ENCODE measurements around the gene LRP1.

DNA sequence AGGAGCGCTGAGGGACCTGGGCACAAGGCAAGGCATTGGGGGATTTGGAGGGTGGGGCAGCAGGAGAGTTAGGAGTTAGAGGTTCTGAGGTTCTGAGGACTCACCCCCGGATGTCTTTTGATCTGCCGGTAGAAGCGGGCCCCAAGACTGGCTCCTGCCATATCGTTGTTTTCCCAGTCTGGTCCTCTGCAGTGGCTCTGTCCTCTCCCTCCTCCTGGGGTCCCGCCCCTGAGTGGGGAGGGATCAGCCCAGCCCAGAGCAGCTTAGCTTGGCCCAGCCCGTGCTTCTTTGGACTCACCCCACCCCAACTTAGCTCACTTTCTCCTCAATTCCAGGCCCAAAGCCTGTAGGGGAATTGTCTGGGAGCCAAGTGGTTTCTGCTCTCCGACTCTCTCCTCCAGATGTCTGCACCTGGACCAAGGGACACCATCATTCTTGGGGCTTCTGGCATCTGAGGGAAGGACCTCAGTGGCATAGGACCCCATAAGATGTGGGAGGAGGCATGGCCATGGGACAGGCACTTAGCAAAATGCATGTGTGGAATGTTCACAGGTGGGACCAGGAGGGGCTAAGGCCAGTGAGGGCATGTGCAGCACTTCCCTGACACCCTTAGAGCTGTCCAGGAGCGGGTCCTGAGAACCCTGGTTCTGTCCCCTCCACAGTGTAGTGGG lies 108.8 kb downstream of the LRP1 start:
- TF ChIP-seq, protein P1, sequence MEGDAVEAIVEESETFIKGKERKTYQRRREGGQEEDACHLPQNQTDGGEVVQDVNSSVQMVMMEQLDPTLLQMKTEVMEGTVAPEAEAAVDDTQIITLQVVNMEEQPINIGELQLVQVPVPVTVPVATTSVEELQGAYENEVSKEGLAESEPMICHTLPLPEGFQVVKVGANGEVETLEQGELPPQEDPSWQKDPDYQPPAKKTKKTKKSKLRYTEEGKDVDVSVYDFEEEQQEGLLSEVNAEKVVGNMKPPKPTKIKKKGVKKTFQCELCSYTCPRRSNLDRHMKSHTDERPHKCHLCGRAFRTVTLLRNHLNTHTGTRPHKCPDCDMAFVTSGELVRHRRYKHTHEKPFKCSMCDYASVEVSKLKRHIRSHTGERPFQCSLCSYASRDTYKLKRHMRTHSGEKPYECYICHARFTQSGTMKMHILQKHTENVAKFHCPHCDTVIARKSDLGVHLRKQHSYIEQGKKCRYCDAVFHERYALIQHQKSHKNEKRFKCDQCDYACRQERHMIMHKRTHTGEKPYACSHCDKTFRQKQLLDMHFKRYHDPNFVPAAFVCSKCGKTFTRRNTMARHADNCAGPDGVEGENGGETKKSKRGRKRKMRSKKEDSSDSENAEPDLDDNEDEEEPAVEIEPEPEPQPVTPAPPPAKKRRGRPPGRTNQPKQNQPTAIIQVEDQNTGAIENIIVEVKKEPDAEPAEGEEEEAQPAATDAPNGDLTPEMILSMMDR (IDR thresholded peaks at IDR 0.05) = no peak
- no peak for TF ChIP-seq POLR2AphosphoS5 (IDR thresholded peaks at IDR 0.05)

Measured in prostate gland (tissue), 2 donors.